Measurements from ENCODE around the gene ZNF692. TPM values are rescaled to one million over a fixed set of nuclear protein-coding genes. Genes with fewer than 3 reads are reported as not detected.

ZNF692 gene
- total and polyA plus RNA-seq, 2 of the 13 experiments (the other 11 are each of a cell fraction or from before 2014, with no cell fraction given), result 27.3 to 45.8 TPM

GRCh38 chr1:248858891-248859889 is at the start of gene ZNF692 (continued):
- no peak for TF ChIP-seq CBX2 (IDR thresholded peaks at IDR 0.05; ENCODE audit: low read depth, low read length)
- TF ChIP-seq CBX2 (CRISPR knock-in tag; IDR thresholded peaks at IDR 0.05; ENCODE audit: low read depth), result 0 out of 2 replicates have a peak, but pooled peaks have one; percentile 38
- TF ChIP-seq ZNF296 (CRISPR knock-in tag; conservative IDR thresholded peaks at IDR 0.05), result no peak
- TF ChIP-seq PAF1 (CRISPR knock-in tag; IDR thresholded peaks at IDR 0.05), result no peak
- 0 out of 2 replicates have a peak, but pooled peaks have one; percentile 33 for TF ChIP-seq ZNF724P (CRISPR knock-in tag; IDR thresholded peaks at IDR 0.05; ENCODE audit: borderline replicate concordance)
- no peak for TF ChIP-seq ZNF10 (CRISPR knock-in tag; IDR thresholded peaks at IDR 0.05; ENCODE audit: borderline replicate concordance, low read depth)
- no peak for TF ChIP-seq HDAC6 (IDR thresholded peaks at IDR 0.05; ENCODE audit: low read depth, low read length)
- peak; percentile 17 for TF ChIP-seq MEIS2 (CRISPR knock-in tag; IDR thresholded peaks at IDR 0.05)
- no peak for TF ChIP-seq ISX (CRISPR knock-in tag; conservative IDR thresholded peaks at IDR 0.05)
- 0 out of 2 replicates have a peak, but pooled peaks have one; percentile 17 for TF ChIP-seq ZSCAN9 (CRISPR knock-in tag; IDR thresholded peaks at IDR 0.05; ENCODE audit: borderline replicate concordance)
- TF ChIP-seq ZNF891 (CRISPR knock-in tag; IDR thresholded peaks at IDR 0.05), result no peak; the same call in 1 of the 2 replicates
- TF ChIP-seq KLF15 (CRISPR knock-in tag; IDR thresholded peaks at IDR 0.05; ENCODE audit: borderline replicate concordance), result no peak
- TF ChIP-seq ZC3H13 (CRISPR knock-in tag; IDR thresholded peaks at IDR 0.05), result peak; percentile 25; the same call in 1 of the 2 replicates
- no peak for TF ChIP-seq GPBP1L1 (CRISPR knock-in tag; IDR thresholded peaks at IDR 0.05)
- 0 out of 2 replicates have a peak, but pooled peaks have one; percentile 26 for TF ChIP-seq MXD4 (CRISPR knock-in tag; IDR thresholded peaks at IDR 0.05)
- TF ChIP-seq ZNF337 (CRISPR knock-in tag; IDR thresholded peaks at IDR 0.05; ENCODE audit: borderline replicate concordance, low read depth), result no peak
- no peak; the same call in 1 of the 2 replicates for TF ChIP-seq NCOA2 (CRISPR knock-in tag; IDR thresholded peaks at IDR 0.05)
- peak; percentile 18; the same call in 1 of the 2 replicates for TF ChIP-seq ZSCAN20 (CRISPR knock-in tag; IDR thresholded peaks at IDR 0.05; ENCODE audit: borderline replicate concordance)
- no peak; the same call in 1 of the 2 replicates for TF ChIP-seq ZNF547 (CRISPR knock-in tag; IDR thresholded peaks at IDR 0.05)
- TF ChIP-seq ZNF709 (CRISPR knock-in tag; IDR thresholded peaks at IDR 0.05), result peak; percentile 39; the same call in 1 of the 2 replicates
- no peak for TF ChIP-seq ELK4 (CRISPR knock-in tag; IDR thresholded peaks at IDR 0.05; ENCODE audit: borderline replicate concordance)
- no peak; the same call in 1 of the 2 replicates for TF ChIP-seq ZFP41 (CRISPR knock-in tag; IDR thresholded peaks at IDR 0.05; ENCODE audit: borderline replicate concordance)
- peak; percentile 80 for TF ChIP-seq ZNF451 (CRISPR knock-in tag; IDR thresholded peaks at IDR 0.05)
- peak; percentile 20; the same call in 1 of the 2 replicates for TF ChIP-seq SUZ12 (IDR thresholded peaks at IDR 0.05; ENCODE audit: low read depth, low read length)
- TF ChIP-seq TMF1 (CRISPR knock-in tag; IDR thresholded peaks at IDR 0.05; ENCODE audit: low read depth), result no peak
- TF ChIP-seq CENPX (CRISPR knock-in tag; IDR thresholded peaks at IDR 0.05), result no peak
- 0 out of 2 replicates have a peak, but pooled peaks have one; percentile 53 for TF ChIP-seq ZNF766 (CRISPR knock-in tag; IDR thresholded peaks at IDR 0.05; ENCODE audit: borderline replicate concordance)
- TF ChIP-seq TSC22D2 (CRISPR knock-in tag; IDR thresholded peaks at IDR 0.05; ENCODE audit: borderline replicate concordance), result 0 out of 2 replicates have a peak, but pooled peaks have one; percentile 53
- TF ChIP-seq ZNF326 (CRISPR knock-in tag; IDR thresholded peaks at IDR 0.05; ENCODE audit: borderline replicate concordance), result no peak

Measured in HepG2 (cell line).